ENCODE results near the gene GAST.

GAST gene

DNA sequence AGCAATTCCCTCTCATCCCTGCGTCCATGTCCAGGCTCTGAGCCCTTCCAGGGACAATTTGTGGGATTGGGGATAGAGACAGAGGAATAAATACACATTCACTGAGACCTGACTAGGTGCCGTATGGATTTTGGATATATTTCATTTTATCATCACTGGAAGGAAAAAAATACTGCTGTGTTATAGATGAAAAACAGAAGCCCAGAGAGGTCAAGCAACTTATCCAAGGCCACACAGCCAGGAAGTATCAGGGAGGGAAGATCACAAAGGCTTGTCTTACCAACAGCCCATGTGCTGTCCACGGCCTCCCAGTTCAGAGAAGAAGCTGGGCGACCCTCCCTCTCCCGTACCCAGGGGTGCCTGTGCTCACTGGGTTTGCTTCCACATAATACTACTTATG lies 28.4 kb downstream of the GAST start:
- no peak for DNase-seq (ENCODE audit: low read depth)

DNA sequence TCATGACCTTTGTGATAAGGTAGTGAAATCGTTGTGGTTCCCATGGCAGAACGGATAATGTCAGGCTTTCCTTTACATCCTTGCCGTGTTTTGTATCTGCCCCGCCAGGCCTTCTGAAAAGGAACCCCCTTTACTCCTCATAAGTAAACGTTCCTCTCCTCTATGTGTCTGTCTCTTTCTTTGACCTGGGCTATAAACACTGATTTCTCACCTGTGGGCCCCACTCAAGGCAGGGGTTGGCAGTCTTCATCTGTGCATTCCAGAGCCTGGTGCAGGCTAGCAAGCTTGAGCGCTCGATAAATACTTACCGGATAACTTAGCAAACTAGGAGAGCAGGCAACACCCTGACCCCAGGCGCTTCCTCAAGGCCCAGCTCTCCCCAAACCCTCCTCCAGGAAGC lies 29.6 kb downstream of the GAST start:
- no peak for DNase-seq (ENCODE audit: low read depth)

- no peak for DNase-seq (ENCODE audit: low read depth)
Observed at GRCh38 chr17:41748275-41748674, 36.1 kb downstream of the GAST start.

GRCh38 chr17:41750862-41751261 lies 38.7 kb downstream of the GAST start:
- no peak for DNase-seq (ENCODE audit: low read depth)

GRCh38 chr17:41751288-41751687 lies 39.2 kb downstream of the GAST start:
- DNase-seq (ENCODE audit: low read depth), result no peak

- no peak for DNase-seq (ENCODE audit: low read depth)
Observed at GRCh38 chr17:41754066-41754465, 41.9 kb downstream of the GAST start.

DNA sequence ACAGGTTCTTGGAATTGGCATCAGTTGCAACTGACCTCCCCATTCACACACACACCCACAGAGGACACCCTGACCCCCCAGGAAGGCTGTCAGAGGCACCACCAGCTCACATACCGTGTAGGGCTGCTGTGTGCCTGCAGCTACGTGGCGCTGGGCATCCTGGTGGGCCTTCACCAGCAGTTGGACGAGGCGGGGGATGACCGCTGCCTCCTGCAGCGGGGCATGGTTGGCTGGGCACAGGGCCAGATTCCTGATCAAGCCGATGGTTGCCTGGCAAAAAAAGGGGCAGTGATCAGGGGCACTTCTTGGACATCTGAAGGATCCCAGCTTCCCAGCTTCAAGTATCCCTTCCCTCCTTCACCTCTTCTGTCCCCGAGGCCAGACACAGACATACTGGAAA lies 46.5 kb downstream of the GAST start:
- DNase-seq (ENCODE audit: low read depth), result no peak

GRCh38 chr17:41760878-41761277 lies 48.7 kb downstream of the GAST start:
- DNase-seq (ENCODE audit: low read depth), result no peak

DNA sequence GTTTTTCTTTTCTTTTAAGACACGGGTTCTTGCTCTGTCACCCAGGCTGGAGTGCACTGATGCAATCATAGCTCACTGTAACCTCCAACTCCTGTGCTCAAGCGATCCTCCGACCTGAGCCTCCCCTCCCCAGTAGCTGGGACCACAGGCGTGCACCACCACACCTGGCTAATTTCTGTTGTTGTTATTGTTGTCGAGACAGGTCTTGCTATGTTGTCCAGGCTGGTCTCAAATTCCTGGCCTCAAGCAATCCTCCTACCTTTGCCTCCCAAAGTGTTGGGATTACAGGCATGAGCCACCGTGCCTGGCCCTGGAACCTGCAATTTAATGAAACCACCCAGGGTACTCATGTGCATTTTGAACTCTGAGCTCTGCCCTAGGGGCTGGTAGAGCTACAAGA lies 50.3 kb downstream of the GAST start:
- DNase-seq (ENCODE audit: low read depth), result no peak

GRCh38 chr17:41762841-41763240 lies 50.7 kb downstream of the GAST start:
- no peak for DNase-seq (ENCODE audit: low read depth)

DNA sequence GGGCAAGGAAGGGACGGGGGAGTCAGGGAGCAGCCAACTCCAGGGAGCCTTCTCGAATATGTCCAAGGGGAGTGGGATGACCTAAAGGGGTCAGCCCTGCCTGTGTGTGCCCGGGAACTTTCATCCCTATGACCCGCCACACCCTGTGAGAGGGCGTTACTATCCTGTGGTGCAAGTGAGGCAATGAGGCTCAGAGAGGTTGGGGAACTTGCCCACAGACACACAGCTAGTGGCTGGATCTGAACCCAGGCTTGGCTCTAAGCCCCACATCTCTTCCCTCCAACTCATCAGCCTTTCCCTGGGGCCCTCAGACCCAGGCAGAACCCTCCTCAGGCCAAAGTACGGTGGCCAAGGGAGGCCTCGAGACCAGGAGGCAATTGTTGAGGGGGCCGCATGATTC lies 51.2 kb downstream of the GAST start:
- DNase-seq (ENCODE audit: low read depth), result no peak
